HL-60 (cell line): ENCODE results near the gene DNMT3A.

Source experiments
- DNase-seq, 2 experiments: peaks; one replicate each; pipeline ENCODE4 v3.0.0-alpha.2; 2010 to 2020; ENCODE audit warnings: low read depth in 1 of 2, low spot score in 1 of 2
- H3K27ac ChIP-seq: fragments of 250-450 bp; sonication (Bioruptor Pico); replicated peaks from 2 replicates; pipeline ENCODE4 v1.5.1; 2020; ENCODE audit warnings: mild to moderate bottlenecking, moderate library complexity
- H3K27me3 ChIP-seq: fragments of 250-450 bp; sonication (Bioruptor Pico); 2 replicates; pipeline ENCODE4 v1.5.1; 2021; ENCODE audit warnings: mild to moderate bottlenecking, moderate library complexity; ENCODE audit not compliant: insufficient read depth, poor library complexity, severe bottlenecking
- H3K4me3 ChIP-seq: replicated peaks from 2 replicates; pipeline ENCODE4 v1.5.1; 2011; ENCODE audit warnings: mild to moderate bottlenecking, control low read depth, low read length; ENCODE audit not compliant: insufficient read depth
- CTCF ChIP-seq: IDR thresholded peaks from one replicate; pipeline ENCODE4 v1.5.1; 2011; ENCODE audit warnings: low read length, control low read depth, inconsistent platforms; ENCODE audit not compliant: insufficient read depth
- GABPA ChIP-seq: IDR thresholded peaks from 2 replicates; pipeline ENCODE4 v1.6.1; 2012; ENCODE audit warnings: low read depth
- POLR2AphosphoS5 ChIP-seq: IDR thresholded peaks from 2 replicates; pipeline ENCODE4 v1.6.1; 2012; ENCODE audit warnings: low read depth
- REST ChIP-seq: IDR thresholded peaks from 2 replicates; pipeline ENCODE4 v1.6.1; 2012; ENCODE audit warnings: low read depth; ENCODE audit not compliant: insufficient replicate concordance
- SPI1 ChIP-seq: IDR thresholded peaks from 2 replicates; pipeline ENCODE4 v1.6.1; 2012; ENCODE audit warnings: low read depth, mild to moderate bottlenecking, borderline replicate concordance

Gene DNMT3A

GRCh38 chr2:25380023-25380422, 38.3 kb upstream of the DNMT3A start:
- H3K27ac ChIP-seq: no peak overlapping the region
- TF ChIP-seq GABPA: no peak
- TF ChIP-seq POLR2AphosphoS5: no peak
- TF ChIP-seq SPI1: no peak
- no peak for TF ChIP-seq REST
- no peak for TF ChIP-seq CTCF
- no peak for DNase-seq
- H3K27me3 ChIP-seq: no peaks in the 10 kb centered on the region
- no peak overlapping the region for H3K4me3 ChIP-seq

- no peaks in the 10 kb centered on the region for H3K27me3 ChIP-seq
- DNase-seq: no peak
- no peak overlapping the region for H3K4me3 ChIP-seq
- TF ChIP-seq SPI1: no peak
- TF ChIP-seq CTCF: no peak
- no peak for TF ChIP-seq GABPA
- no peak for TF ChIP-seq POLR2AphosphoS5
- no peak for TF ChIP-seq REST
- no peak overlapping the region for H3K27ac ChIP-seq
These were observed 37.8 kb upstream of the DNMT3A start for GRCh38 chr2:25379535-25379934.

GRCh38 chr2:25378731-25379490, 37.2 kb upstream of the DNMT3A start:
- Histone ChIP-seq H3K4me3 (no peak overlapping the region), H3K27me3 (no peaks in the 10 kb centered on the region), H3K27ac (no peak overlapping the region)
- TF ChIP-seq REST: no peak
- TF ChIP-seq SPI1: no peak
- no peak for TF ChIP-seq CTCF
- no peak for DNase-seq
